Superior temporal gyrus (tissue), 1 donor: Measurements from ENCODE around the gene GSE1.
A peak's percentile ranks its signal among the peaks of the same experiment; 100 is the strongest.

ENCODE experiments used
- DNase-seq: peaks from one replicate; pipeline ENCODE4 v3.0.0-alpha.2; 2016; ENCODE audit errors: extremely low spot score

Gene GSE1

DNA sequence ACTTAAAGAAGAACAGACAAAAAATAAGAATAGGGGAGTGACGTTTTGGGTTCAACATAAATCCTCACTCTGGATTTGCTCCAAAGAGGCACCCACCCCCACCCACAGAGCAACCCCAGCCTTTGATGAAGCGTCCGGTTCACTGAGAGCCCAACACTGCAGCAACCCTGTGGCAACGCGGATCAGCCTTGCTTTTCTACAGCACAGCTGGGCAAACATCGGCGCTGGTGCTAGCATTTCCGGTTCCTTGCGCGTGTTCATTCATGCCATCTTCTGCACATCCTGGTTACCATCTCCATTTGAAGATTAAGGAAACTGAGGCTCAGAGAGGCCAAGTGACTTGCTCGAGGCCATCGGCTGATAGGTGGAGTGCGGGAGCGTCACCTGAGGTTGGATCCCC, 84.3 kb downstream of the GSE1 start:
- no peak for DNase-seq

DNA sequence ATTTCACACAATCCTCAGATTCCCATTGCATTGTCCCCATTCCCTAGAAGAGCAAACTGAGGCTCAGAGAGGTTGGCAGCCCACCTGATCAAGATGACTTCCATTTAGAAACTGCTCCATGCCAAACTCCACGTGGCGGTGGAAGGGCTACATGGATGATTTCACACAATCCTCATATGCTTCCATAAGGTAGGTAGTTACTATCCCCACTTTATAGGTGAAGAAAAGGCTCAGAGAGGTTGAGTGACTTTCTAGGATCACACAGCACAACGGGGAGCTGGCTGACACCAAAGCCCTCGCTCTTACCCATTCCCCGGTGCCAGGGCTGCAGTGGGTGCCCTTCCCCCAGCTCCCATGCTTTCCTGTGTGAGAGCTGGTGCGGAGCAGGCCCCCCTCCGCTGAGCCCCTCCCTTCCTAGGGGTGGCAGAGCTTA, 85.4 kb downstream of the GSE1 start:
- no peak for DNase-seq

DNA sequence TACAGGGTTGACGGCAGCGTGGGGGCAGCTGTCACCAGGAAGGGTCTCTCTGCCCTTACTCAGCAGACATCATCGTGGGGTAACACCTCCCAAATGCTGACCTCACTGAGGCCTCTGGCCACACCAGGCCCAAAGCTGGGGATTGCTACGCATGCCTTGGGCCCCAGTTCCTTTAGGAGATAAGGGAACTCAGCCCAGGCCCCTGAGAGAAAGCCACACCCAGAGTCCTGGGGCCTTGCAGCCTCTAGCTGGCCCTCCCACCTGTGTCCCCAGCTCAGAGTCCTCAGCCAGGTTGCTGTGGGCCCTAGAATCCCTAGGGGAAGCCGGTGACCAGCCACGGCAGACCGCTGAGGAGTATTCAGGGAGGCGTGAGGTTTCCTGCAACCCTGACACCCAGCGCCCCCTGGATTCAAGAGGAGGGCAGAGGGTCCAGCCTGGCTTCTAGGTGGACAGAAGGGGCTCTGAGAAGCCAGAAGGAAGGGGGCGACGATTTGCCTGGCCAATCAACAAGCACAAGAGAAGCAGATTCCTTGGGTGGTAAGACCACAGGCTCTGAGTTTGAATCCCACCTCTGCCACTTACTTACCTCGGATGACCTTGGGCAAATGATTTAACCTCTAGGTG, 85.9 kb downstream of the GSE1 start:
- no peak for DNase-seq

DNA sequence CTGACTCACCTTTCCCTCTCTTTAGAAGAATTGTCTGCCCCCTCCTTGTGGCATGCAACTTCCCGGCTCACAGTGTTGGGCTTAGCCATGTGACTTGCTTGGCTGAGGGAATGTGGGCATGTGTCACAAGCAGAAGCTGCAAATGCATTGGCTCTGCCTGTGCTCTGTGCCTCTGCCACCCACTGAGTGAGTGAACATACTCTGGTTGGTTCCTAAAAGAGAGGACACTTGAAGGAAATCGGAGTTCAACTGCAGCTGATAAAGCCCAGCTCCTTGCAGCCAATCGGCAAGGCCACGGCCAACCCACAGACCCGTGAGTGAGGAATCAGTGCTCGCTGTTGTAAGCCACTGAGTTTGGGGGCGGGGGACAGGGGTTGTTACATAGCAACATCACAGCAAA, 86.5 kb downstream of the GSE1 start:
- peak; percentile 45 for DNase-seq

DNA sequence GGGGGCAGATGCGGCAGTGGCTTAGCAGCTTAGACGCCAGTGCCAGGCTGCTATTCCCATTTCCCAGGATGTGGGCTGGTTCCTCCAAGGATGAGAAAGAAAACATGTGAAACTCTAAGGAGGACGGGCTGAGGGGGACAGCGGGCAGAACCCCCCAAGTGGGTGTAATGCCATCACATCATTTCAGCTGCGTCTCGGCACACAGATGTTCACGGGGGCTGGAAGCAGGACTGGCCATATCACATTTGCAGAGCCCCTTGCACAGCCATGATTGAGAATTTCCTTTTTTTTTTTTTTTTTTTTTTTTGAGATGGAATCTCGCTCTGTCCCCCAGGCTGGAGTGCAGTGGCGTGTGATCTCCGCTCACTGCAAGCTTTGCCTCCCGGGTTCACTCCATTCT, 90.9 kb downstream of the GSE1 start:
- no peak for DNase-seq

DNA sequence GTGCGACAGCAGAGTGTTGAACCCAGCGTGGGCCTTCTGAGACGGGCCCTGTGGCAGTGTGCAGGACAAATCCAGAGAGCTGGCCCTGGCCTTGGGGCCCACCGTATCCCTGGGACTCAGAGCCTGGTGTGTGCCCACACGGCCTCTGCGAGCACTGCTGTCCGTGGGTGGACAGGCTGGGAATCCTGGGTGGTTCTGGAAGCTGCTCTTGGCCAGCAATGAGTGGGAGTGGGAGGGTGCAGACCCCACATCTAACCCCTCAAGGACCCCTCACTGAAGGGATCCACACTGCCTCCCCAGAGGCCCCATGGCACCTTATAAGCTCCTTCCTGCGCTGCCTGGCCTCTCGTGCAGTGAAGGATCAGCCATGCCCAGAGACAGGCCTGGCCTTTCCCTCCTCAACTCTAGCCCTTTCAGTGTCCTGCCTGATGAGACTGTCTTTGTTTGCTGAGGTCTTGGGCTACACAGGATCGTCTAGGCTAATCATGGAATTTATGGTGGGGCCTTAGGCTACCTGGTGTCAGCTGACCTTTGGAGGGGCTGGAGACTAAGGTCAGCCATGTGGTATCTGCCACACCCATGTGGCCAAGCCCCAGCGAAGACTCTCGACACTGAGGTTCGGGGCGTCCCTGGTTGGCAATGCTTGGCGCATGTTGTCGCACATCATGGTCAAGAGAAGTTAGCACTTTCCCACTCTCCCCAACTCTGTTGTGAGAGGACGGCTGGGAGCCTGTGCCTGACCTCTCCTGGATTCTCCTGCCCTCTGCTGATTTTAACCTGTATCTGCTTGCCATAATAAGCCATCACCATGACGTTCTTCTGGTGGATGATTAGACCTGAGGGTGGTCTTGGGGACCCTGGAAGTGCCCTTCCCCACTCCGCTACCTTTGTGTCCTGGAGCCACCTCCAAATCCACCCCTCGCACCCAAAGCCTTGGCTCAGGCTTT, 92.1 kb downstream of the GSE1 start:
- DNase-seq = no peak

DNA sequence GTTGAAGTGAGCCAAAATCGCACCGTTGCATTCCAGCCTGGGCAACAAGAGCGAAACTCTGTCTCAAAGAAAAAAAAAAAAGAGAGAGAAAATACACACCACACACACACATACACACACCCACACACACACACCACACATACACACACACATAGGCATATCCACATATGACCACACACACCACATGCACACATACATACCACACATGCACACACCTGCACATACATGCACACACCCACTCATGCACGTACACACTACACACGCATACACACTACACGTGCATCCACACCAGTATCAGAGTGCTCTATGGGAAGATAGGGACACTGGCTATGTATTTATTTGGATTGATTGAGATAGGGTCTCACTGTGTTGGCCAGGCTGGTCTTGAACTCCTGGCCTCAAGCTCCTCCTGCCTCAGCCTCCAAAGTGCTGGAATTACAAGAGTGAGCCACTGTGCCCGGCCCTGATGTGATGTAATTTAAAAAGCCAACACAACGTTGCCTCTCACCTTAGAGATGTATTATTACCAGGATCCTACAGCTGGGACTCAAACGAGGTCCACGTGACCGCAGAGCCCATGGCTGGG, 93.4 kb downstream of the GSE1 start:
- no peak for DNase-seq

DNA sequence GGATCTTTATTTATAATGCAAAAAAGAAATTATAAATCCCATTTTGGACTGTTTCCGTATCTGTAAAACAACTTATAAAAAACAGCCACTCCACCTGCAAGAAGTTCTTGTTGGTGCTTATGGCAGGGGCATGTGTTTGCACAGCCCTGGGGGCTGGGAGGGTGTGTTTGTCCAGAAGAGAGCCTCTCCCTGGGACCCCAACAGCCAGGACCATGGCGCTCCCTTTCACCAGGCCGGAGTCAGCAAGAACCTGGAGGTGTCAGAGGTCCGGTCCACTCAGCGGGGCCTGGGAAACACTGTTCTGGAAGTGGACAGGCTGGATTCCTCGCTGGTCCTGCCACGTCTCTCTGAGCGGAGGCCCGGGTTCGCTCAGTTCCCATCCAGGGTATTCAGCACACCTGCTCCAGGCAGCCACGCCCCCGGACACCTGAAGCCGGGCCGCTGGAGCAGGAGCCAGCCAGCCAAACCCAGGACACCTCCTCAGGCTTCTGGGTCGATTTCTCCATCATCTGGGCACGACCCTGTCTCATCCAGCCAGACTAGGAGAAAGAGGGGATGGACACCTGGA, 94.5 kb downstream of the GSE1 start:
- DNase-seq = no peak

DNA sequence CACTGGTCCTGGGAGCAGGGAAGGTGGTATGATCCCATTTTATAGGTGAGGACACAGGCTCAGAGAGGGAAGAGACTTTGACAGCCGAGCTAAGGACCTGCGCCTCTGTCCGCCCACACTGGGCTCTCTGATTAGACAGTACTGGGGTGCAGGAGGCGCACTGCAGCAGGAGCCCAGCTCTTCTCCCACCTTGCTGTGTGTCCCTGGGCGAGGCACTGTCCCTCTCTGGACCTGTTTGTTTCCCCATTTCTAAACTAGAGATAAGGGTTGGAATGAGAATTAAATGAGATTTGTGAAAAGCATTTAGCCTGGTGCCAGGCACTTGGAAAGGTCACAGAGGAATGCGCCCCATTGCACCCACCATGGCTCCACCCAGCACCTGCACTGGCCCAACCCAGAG, 95.2 kb downstream of the GSE1 start:
- no peak for DNase-seq

DNA sequence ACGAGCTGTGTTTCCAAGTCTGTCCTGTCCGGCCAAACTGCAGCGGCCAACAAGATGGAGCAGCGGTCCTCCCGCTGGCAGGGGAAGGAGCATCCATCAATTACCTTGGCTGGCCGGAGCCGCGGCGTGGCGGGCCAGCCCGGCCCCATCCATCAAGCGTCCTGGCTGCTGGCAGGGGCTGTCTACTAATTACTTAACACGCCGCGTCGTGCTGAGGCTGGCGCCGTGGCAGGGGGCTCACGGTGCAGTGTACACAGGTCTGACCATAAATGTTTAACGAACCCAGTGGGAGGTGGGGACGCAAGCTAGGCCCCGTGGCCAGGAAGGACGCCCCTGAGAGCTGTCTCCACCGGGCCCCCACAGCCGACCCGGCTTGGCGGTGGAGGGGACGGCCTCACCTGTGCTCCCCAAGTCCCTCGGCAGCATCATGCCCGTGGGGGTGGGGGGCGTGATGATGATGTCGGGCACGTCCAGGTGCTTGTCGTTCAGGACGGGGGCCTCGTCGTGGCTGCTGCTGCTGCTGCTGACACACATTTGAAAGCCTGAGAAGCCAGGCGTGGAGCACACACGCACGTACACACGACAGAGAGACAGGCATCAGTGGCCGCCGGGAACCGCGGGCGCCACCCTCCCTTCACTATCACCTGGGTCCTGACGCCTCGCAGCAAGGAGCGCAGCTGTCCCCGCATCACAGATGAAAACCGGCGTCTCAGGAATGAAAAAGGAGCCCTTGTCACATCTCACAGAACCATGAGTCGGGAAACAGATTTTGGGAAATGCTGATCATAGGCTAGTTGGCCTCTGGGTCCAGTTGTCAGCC, 96.9 kb downstream of the GSE1 start:
- no peak for DNase-seq

DNA sequence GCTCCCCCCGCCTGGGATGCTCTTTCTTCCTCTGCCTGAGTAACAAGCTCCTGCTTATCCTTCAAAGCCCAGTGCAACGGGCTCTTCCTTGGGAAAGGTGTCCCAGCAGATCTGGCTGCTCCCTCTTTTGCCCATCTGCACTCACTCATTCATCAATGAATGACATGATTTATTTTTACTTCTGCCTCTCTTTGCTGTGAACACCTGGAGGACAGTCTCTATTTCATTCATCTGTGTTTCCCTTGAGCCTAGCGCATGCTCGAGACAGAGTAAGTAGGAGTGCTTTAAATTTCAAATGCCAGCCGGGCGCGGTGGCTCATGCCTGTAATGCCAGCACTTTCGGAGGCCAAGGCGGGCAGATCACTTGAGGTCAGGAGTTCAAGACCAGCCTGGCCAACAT, 97.6 kb downstream of the GSE1 start:
- DNase-seq = no peak

DNA sequence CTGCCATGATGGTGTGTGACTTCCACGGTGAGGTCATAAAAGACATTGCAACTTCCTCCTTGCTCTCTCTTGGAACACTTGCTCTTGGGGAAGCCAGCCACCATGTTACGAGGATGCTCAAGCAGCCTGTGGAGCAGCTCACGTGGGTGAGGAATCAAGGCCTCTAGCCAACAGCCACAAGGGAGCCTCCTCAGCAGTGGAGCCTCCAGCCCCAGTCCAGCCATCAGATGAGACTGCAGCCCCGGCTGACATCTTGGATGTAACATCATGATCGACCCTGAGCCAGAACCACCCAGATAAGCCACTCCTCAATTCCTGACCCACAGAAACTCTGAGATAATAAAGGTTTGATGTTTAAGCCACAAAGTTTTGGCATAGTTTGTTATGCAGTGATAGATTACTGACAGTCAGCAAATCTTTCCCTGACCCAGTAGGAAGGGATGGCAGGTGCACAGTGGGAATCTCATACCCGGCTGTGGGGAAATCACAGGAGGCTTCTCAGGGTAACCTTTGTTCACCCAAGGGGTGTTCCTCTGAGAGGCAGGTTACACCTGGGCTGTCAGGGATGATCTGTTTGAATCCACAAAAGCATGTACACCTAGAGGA, 99.0 kb downstream of the GSE1 start:
- DNase-seq = no peak

DNA sequence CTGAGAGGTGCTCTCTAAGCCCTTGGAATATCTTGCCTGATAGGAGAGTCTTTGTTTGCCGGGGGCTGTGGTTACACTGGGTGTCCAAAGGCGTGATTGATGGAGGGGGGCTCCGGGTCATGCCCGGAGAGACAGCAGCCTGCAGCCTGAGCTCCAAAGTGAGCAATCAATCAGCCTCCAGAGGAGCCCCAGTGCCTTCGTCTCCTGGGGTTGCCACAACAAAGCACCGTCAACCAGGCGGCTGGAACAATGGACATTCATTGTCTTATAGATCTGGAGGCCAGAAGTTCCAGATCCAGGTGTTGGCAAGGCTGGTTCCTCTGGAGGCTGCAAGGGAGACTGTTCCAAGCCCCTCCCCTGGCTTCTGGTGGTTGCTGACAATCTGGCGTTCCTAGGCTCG, 99.7 kb downstream of the GSE1 start:
- no peak for DNase-seq

DNA sequence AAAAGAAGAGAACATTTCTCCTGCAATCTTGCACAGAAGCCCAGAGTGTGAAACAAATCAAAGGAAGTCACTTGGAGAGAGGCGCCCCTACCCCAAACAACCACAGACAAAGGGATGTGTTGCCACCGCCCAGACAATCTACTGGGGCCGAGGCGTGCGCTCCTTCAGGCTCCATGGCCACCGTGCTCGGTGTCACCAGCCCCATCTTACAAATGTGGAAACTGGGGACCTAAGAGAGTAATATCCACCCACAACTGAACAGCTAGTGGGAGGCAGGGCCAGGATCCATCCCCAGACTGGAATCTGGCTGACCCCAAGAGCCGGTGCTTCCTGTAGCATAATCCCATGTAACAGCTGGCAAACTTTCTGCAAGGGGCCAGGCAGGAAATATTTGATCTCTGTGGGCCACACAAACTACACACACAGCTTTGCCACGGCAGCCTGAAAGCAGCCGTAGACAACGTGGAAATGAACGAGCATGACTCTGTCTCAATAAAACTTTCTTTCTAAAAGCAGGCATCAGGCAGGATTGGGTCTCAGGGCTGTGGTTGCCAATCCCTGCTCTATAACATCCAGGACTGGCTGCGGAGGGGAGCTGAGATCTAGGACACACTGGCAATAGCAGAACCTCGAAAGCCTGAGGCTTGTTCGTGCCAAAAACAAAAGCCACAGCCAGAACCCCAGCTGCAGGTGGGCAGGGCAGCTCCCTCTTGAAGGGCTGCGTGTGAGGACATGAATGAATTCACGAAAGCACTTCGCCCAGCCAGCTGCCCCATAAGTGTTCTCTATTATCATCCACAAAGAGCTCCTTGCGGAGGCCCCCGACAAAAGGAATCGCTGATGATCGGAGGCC, 102.3 kb downstream of the GSE1 start:
- peak; percentile 10 for DNase-seq

DNA sequence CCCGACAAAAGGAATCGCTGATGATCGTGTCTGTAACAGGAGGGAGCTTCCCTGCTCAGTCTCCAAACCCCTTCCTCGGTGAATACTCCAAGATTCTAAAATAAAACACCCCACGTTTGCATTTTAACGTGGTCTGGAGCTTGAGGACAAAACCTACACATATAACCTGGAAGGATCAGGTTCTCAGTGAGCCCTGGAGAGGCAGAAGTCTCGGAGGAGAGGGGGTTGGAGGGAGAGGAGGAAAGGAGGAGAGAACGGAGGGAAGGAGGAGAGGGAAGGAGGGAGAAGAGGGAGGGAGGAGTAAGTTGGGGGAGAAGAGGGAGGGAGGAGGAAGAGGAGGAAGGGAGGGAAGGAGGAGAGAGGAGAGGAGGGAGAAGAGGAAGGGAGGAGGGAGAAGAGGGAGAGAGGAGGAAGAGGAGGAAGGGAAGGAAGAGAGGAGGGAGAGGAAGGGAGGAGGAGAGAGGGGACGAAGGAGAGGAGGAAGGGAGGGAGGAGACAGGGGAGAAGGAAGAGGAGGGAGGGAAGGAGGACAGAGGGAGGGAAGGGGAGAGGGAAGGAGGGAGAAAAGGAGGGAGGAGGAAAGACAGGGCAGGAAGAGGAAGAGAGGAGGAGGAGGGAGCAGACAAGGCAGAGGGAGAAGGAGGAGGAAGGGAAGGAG, 103.0 kb downstream of the GSE1 start:
- no peak for DNase-seq

DNA sequence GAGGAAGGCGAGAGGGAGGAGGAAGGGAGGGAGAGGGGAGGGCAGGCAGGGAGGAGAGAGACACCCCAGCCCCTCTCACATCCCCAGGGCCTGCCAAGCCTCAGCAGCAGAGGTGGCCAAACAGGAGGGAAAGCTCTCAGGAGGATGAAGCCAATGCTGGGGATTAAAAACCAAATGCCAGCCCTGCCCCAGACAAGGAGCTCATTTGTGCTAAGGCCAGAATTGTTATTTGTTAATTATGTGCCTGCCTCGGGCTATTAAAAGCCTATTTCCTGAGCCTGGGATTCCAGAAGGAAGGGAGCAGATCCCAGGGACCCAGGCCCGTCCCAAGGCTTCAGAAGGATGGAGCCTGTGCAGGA, 103.5 kb downstream of the GSE1 start:
- no peak for DNase-seq

DNA sequence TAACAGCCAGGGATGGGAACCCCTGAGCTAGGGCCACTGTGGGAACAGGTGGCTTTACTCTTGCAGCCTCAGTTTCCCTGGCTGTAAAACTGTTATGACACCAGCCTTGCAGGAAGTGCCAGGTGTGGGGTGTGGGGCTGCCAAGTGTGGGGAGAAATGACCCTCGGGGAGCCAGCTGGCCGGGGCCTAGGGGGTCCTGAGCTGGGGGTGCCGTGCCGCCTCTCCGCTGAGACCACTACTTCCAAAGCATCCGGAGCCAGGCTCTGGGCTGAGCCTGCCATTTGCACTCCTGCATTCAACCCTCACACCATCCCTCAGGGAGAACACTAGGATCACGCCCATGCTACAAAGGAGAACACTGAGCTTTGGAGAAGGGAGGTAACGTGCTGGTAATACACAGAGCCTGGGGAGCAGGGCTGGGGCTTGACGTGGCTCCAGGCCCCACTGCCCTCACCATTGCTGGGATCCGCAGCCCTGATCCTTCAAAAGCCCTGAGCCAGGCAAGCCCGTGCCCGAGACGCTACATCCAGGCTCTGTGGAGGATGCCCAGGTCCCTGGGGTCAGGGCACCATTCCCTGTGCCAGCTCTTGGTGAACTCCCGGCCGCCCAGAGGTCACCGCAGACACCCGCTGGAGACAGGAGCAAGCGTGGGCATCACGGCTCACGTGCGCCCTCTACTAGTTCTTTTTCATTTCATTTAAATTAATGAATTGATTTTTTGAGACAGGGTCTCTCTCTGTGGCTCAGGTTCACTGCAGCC, 104.5 kb downstream of the GSE1 start:
- peak; percentile 89 for DNase-seq

DNA sequence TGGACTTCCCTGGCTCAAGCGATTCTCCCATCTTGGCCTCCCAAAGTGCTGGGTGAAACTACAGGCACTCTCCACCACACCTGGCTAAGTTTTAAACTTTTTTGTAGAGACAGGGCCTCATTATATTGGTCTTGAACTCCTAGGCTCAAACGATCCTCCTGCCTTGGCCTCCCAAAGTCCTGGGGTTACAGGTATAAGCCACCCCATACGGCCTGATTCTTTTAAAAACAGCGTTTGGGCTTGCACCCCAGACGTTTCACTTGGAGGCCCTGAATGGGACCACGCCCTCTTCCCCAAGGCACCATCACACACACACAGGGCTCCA, 105.0 kb downstream of the GSE1 start:
- no peak for DNase-seq

DNA sequence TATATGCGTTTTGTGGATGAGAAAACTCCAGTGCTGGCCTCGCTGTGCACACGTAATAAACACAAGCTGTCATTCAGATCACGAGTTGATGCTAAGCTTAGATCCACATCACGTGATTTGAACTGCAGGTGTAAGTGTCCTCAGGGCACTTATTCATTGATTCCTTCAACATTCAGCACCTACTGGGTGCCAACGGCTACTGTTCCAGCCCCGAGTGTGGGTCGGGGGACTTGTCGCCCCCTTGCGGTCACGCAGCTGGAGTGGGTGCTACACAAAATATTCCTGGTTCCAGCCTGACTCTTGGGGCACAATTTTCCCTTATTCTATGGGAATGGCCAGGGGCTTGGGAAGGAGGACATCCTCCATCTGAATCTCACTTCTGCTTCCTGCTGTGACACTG, 105.6 kb downstream of the GSE1 start:
- DNase-seq = no peak
